HepG2 (cell line): ENCODE measurements around the gene TFF2.

Source experiments
- ATF7 ChIP-seq, 2 experiments: fragments of 450-650 bp in 1 of 2; sonication (generic) in 1 of 2; formaldehyde crosslinking in 1 of 2; IDR thresholded peaks; 2 replicates each; pipeline versions ENCODE4 v1.4.0 to v1.6.1; 2016 to 2020; ENCODE audit warnings: antibody characterized with exemption in 1 of 2, mild to moderate bottlenecking in 1 of 2, missing genetic modification reagents in 1 of 2
- CTCF ChIP-seq: sonication (generic); formaldehyde crosslinking; IDR thresholded peaks from 2 replicates; pipeline ENCODE4 v1.5.0; 2020; ENCODE audit warnings: mild to moderate bottlenecking, missing genetic modification reagents, moderate library complexity
- EHMT2 ChIP-seq: fragments of 200-600 bp; sonication (generic); IDR thresholded peaks from 2 replicates; pipeline ENCODE4 v1.7.0; 2017; ENCODE audit warnings: antibody characterized with exemption, low read depth, low read length, borderline replicate concordance
- TRIM24 ChIP-seq: sonication (generic); formaldehyde crosslinking; IDR thresholded peaks from 2 replicates; pipeline ENCODE4 v1.8.0; 2022; ENCODE audit warnings: mild to moderate bottlenecking, missing genetic modification reagents
- ZNF446 ChIP-seq: sonication (generic); formaldehyde crosslinking; IDR thresholded peaks from 2 replicates; pipeline ENCODE4 v1.5.0; 2020; ENCODE audit warnings: mild to moderate bottlenecking, missing genetic modification reagents

DNA sequence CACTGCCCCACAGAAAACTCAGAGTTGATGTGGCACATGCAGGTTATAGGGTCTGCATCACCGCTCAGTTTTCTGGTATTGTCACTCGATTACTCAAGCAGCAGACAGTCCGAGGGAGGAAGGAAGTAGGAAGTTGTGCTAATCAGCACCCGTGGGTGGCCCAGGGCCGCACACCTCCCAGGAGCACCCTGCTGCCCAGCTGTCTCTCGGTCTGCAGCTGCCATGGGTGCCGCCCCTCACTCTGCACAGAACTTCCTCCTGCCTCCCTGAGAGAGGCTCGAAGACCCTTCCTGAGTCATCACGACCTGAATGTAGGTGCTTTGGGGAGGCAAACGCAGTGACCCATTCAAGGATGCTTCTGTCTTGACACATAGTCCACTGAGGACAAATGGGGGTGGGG lies 31.4 kb downstream of the TFF2 start:
- no peak for TF ChIP-seq TRIM24 (CRISPR knock-in tag)
- no peak for TF ChIP-seq EHMT2
- TF ChIP-seq CTCF (CRISPR knock-in tag): no peak
- no peak for TF ChIP-seq ZNF446
- TF ChIP-seq ATF7 (IDR thresholded peaks at IDR 0.05): no peak
- no peak for TF ChIP-seq ATF7 (CRISPR knock-in tag; IDR thresholded peaks at IDR 0.05)
